WTC11 (cell line): ENCODE data around the gene PLIN1.

Experiments used
- ATF3 ChIP-seq: sonication (generic); formaldehyde crosslinking; conservative IDR thresholded peaks from 2 replicates; pipeline ENCODE4 v1.8.1; 2022; ENCODE audit warnings: mild to moderate bottlenecking, missing genetic modification reagents
- CDX4 ChIP-seq: fragments of 250-450 bp; sonication (Bioruptor Pico); IDR thresholded peaks from 2 replicates; pipeline ENCODE4 v1.9.0; 2021; ENCODE audit warnings: moderate library complexity, mild to moderate bottlenecking, inconsistent platforms, borderline replicate concordance
- CTCF ChIP-seq: fragments of 200-600 bp; IDR thresholded peaks from 2 replicates; pipeline ENCODE4 v1.8.0; 2022; ENCODE audit warnings: antibody characterized with exemption
- E2F1 ChIP-seq: sonication (generic); formaldehyde crosslinking; IDR thresholded peaks from 2 replicates; pipeline ENCODE4 v1.8.0; 2022; ENCODE audit warnings: mild to moderate bottlenecking, missing genetic modification reagents
- SP1 ChIP-seq: sonication (generic); formaldehyde crosslinking; conservative IDR thresholded peaks from 2 replicates; pipeline ENCODE4 v1.8.1; 2022; ENCODE audit warnings: missing genetic modification reagents
- TP53 ChIP-seq: sonication (generic); formaldehyde crosslinking; IDR thresholded peaks from 2 replicates; pipeline ENCODE4 v1.8.1; 2023; ENCODE audit warnings: mild to moderate bottlenecking, missing genetic modification reagents
- USF1 ChIP-seq: sonication (generic); formaldehyde crosslinking; IDR thresholded peaks from 2 replicates; pipeline ENCODE4 v1.8.0; 2022; ENCODE audit warnings: mild to moderate bottlenecking, missing genetic modification reagents

- TF ChIP-seq TP53 (CRISPR knock-in tag), result no peak
- no peak for TF ChIP-seq CTCF
- no peak for TF ChIP-seq USF1 (CRISPR knock-in tag)
- TF ChIP-seq CDX4 (CRISPR knock-in tag), result no peak
- no peak for TF ChIP-seq E2F1 (CRISPR knock-in tag)
- no peak for TF ChIP-seq ATF3
- no peak for TF ChIP-seq SP1 (CRISPR knock-in tag)
Measured at GRCh38 chr15:89681146-89681545, 2.0 kb upstream of the PLIN1 start.
